BJ (cell line): ENCODE results near the gene NDUFC2. TPM values are rescaled to one million over a fixed set of nuclear protein-coding genes. Genes with fewer than 3 reads are reported as not detected.

Source experiments
- CTCF ChIA-PET: fragments of 350-600 bp; formaldehyde crosslinking; extraction: SDS; loops from one replicate; lab custom pipeline; 2021; ENCODE audit warnings: antibody characterized with exemption, inconsistent platforms; lab: Yijun Ruan, JAX
- POLR2A ChIA-PET: fragments of 300-600 bp; sonication (Branson Sonifier 250); formaldehyde crosslinking; extraction: SDS; loops from one replicate; lab custom pipeline; 2021; ENCODE audit warnings: antibody characterized with exemption; lab: Charles Lee
- DNase-seq: peaks from one replicate; pipeline ENCODE4 v3.0.0-alpha.2; 2011; ENCODE audit warnings: low read depth
- H3K27me3 ChIP-seq: 2 replicates; pipeline ENCODE4 v1.6.0; 2011; ENCODE audit warnings: low read length; ENCODE audit not compliant: control insufficient read depth, insufficient read depth
- H3K36me3 ChIP-seq: 2 replicates; pipeline ENCODE4 v1.5.1; 2011; ENCODE audit warnings: low read length; ENCODE audit not compliant: control insufficient read depth, insufficient read depth
- H3K4me3 ChIP-seq: 2 replicates; pipeline ENCODE4 v1.5.1; 2011; ENCODE audit warnings: low read depth, mild to moderate bottlenecking, control low read depth, low read length
- polyA minus RNA-seq: library from RNA; depleted of rRNA, polyadenylated mRNA; stranded (reverse); fragments of >200 nt; gene quantifications from 2 replicates; pipeline ENCODE4 v1.2.3, GENCODE V29; 2011; rRNA and poly(A)+ RNA removed
- polyA plus RNA-seq: library from polyadenylated mRNA; depleted of rRNA; stranded (reverse); fragments of >200 nt; gene quantifications from 2 replicates; pipeline ENCODE4 v1.2.3, GENCODE V29; 2011; rRNA removed
- TF ChIP-seq, protein P1 (sequence below): IDR thresholded peaks from 2 replicates; pipeline ENCODE4 v1.5.1; 2011; ENCODE audit warnings: low read depth, mild to moderate bottlenecking, control low read depth, inconsistent platforms, low read length, moderate library complexity; ENCODE audit not compliant: insufficient read depth

The NDUFC2 gene
- 145 and 150 TPM in 2 replicates for polyA plus RNA-seq
- polyA minus RNA-seq = 46.1 and 85.1 TPM in 2 replicates

DNA sequence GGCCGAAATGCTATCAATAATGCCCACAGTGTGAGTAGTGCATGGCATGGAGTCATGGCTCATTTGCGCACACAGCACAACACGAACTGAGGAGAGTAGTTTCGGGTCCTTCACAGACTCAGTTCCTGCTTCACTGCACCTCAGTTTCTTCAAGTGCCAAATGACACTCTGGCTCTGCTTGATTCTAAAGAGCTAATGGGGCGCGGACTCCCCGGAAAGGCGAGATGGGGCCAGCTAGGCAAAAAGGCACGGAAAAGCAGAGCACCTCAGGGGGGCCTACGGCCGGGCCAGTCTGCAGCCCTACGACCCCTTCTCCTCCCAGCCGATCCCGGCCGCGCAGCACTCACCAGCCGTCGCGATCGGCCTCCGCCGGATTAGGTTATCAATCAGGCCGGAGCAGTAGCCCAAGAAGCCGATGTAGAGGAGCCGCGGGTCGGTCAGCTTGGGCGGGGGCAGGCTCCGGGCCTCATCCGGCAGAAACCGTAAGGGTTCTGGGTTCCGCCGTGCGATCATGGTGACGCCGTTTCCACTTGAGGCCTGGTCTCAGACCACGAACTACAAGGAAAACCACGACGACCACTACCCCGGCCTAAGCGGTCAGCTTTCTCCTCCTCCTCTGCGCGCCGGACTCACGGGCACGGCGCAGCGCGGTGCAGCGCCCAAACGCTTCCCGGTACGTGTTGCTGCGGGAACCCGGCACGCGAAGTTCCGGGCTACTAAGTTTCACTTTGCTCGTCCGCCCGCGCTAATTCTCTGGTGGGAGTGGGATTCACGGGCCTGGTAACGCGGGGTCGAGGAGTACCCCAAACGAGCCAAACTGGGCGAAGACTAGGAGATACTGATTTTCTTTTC lies at the start of gene NDUFC2:
Gene NDUFC2, minus strand, starts transcription at position 631 of the 852 bp plus-strand sequence. Its CDS starts 118 bp downstream, at position 513.
- TF ChIP-seq, protein P1, sequence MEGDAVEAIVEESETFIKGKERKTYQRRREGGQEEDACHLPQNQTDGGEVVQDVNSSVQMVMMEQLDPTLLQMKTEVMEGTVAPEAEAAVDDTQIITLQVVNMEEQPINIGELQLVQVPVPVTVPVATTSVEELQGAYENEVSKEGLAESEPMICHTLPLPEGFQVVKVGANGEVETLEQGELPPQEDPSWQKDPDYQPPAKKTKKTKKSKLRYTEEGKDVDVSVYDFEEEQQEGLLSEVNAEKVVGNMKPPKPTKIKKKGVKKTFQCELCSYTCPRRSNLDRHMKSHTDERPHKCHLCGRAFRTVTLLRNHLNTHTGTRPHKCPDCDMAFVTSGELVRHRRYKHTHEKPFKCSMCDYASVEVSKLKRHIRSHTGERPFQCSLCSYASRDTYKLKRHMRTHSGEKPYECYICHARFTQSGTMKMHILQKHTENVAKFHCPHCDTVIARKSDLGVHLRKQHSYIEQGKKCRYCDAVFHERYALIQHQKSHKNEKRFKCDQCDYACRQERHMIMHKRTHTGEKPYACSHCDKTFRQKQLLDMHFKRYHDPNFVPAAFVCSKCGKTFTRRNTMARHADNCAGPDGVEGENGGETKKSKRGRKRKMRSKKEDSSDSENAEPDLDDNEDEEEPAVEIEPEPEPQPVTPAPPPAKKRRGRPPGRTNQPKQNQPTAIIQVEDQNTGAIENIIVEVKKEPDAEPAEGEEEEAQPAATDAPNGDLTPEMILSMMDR = no peak
- POLR2A ChIA-PET = interaction anchor here (0.6 kb wide), 2 partner anchors 10 to 543 kb away, joined by 3 read pairs; no protein-coding TSS in a partner anchor
- CTCF ChIA-PET = interaction anchor here (0.7 to 1.7 kb wide), 4 partner anchors 13 to 84 kb away, joined by 3 to 7 read pairs (median 3); no protein-coding TSS in a partner anchor
- Histone ChIP-seq H3K27me3 (no peaks in the 10 kb centered on the region), H3K4me3 (peak within 1 kb of the TSS; percentile 76), H3K36me3 (no peaks in the 10 kb centered on the region)
- no peak for DNase-seq

- Histone ChIP-seq H3K36me3 (peaks cover 2% of the 10 kb centered on the region; the same call in 1 of the 2 replicates), H3K4me3 (no peak overlapping the region), H3K27me3 (no peaks in the 10 kb centered on the region)
- POLR2A ChIA-PET = no interaction called here
- no peak for DNase-seq
- TF ChIP-seq, protein P1 = no peak
- CTCF ChIA-PET = no interaction called here
These were observed 47.7 kb upstream of the NDUFC2 start for GRCh38 chr11:78127403-78127802.

DNA sequence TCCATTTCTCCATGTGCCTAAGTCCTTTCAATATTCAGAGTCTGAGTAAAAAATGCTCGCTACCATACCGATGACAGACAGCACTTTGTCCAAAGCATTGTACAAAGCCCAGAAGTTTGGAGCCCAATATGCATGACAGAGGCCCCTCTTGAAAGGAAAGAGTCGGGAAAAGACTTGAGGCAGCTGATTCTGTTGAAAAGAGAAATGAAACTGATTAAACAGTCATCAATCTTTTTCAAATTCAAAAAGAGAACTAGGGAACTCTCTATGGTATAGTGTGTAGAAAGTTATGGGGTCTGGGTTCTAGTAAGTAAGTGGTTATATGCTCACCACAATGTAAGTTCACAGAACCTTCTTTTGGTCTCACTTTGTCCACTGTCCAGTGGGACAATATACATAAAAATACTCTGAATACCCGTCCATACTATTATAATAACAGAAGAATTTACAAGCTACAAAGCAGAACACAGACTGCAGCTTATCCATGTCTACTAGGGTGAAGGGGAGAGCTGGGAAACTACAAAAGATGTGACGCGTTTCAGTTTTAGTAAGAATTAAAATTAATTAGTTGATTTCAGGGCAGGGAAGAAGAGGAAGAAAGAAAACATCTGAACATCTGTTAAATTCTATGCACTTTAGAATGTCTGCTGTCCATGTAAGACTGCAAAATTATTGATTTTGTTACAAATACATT lies 33.1 kb upstream of the NDUFC2 start:
- TF ChIP-seq, protein P1 = no peak
- CTCF ChIA-PET = no interaction called here
- POLR2A ChIA-PET = interaction anchor here (0.6 kb wide), 1 partner anchor 1193 kb away, joined by 4 read pairs; no protein-coding TSS in a partner anchor
- no peak for DNase-seq
- H3K4me3 ChIP-seq = no peak overlapping the region
- no peaks in the 10 kb centered on the region for H3K27me3 ChIP-seq
- peaks cover 2% of the 10 kb centered on the region; the same call in 1 of the 2 replicates for H3K36me3 ChIP-seq

- TF ChIP-seq, protein P1 = no peak
- ChIA-PET POLR2A (no interaction called here), CTCF (no interaction called here)
- Histone ChIP-seq H3K36me3 (peaks cover 2% of the 10 kb centered on the region; the same call in 1 of the 2 replicates), H3K4me3 (no peak overlapping the region), H3K27me3 (no peaks in the 10 kb centered on the region)
- DNase-seq = no peak
These were observed 31.6 kb upstream of the NDUFC2 start for GRCh38 chr11:78111298-78111697.

DNA sequence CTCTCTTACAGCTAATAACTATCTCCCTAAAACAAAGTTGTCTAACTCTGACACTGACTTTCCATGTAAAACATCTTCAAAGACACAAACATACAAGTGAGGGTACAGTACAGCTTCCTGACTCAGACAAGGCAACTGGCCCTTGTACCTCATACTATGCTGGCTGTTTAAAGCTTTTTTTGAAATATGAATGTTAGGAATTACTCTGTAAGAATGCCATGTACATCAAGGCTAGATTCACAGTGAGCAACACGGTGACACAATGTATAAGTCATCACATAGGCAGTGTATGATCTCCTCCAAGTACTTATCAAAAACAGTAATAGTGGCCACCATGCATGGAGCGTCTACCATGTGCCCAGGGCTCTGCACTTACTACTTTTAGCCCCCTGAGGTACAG lies 31.2 kb upstream of the NDUFC2 start:
- TF ChIP-seq, protein P1 = no peak
- no peaks in the 10 kb centered on the region for H3K27me3 ChIP-seq
- POLR2A ChIA-PET = no interaction called here
- H3K4me3 ChIP-seq = no peak overlapping the region
- no peak for DNase-seq
- CTCF ChIA-PET = no interaction called here
- peaks cover 2% of the 10 kb centered on the region; the same call in 1 of the 2 replicates for H3K36me3 ChIP-seq
